GM19467 (cell line): ENCODE measurements around the gene CLOCK.

Experiments
- ATAC-seq: cut with Tn5 transposase; IDR thresholded peaks from one replicate; pipeline ENCODE4 v1.9.1; 2021; ENCODE audit warnings: mild to moderate bottlenecking, moderate library complexity; ENCODE audit not compliant: unreplicated experiment

The CLOCK gene

GRCh38 chr4:55485821-55486220 is 60.9 kb downstream of the CLOCK start:
- no peak for ATAC-seq

- no peak for ATAC-seq
These were observed 63.4 kb downstream of the CLOCK start for GRCh38 chr4:55483315-55483714.

- no peak for ATAC-seq
These were observed 71.1 kb downstream of the CLOCK start for GRCh38 chr4:55475394-55476243.

GRCh38 chr4:55469979-55470378 is 76.7 kb downstream of the CLOCK start:
- no peak for ATAC-seq

- ATAC-seq: no peak
These were observed 78.0 kb downstream of the CLOCK start for GRCh38 chr4:55468724-55469123.

- ATAC-seq: no peak
These were observed 80.7 kb downstream of the CLOCK start for GRCh38 chr4:55466001-55466400.

- no peak for ATAC-seq
These were observed 88.1 kb downstream of the CLOCK start for GRCh38 chr4:55458611-55459010.

- ATAC-seq: no peak
These were observed 88.5 kb downstream of the CLOCK start for GRCh38 chr4:55458164-55458563.

- ATAC-seq: no peak
These were observed 96.1 kb downstream of the CLOCK start for GRCh38 chr4:55450566-55450965.

GRCh38 chr4:55447831-55448230 is 98.9 kb downstream of the CLOCK start:
- no peak for ATAC-seq

- no peak for ATAC-seq
These were observed 99.5 kb downstream of the CLOCK start for GRCh38 chr4:55447108-55447708.

GRCh38 chr4:55446578-55446922 is 100.2 kb downstream of the CLOCK start:
- no peak for ATAC-seq

- ATAC-seq: no peak
These were observed 100.7 kb downstream of the CLOCK start for GRCh38 chr4:55445921-55446577.

GRCh38 chr4:55444827-55445226 is 101.9 kb downstream of the CLOCK start:
- ATAC-seq: no peak

- no peak for ATAC-seq
These were observed 104.2 kb downstream of the CLOCK start for GRCh38 chr4:55442541-55442940.

- ATAC-seq: no peak
These were observed 105.9 kb downstream of the CLOCK start for GRCh38 chr4:55440786-55441185.

- ATAC-seq: no peak
These were observed 107.7 kb downstream of the CLOCK start for GRCh38 chr4:55439023-55439422.

- ATAC-seq: no peak
These were observed 108.4 kb downstream of the CLOCK start for GRCh38 chr4:55438314-55438713.

GRCh38 chr4:55437823-55438222 is 108.9 kb downstream of the CLOCK start:
- ATAC-seq: no peak

- no peak for ATAC-seq
These were observed 109.3 kb downstream of the CLOCK start for GRCh38 chr4:55437356-55437796.

GRCh38 chr4:55435141-55435841 is 111.4 kb downstream of the CLOCK start:
- ATAC-seq: no peak
